Prostate gland (tissue), 2 donors: ENCODE measurements around the gene CASTOR2.
"Not testable (repeated sequence)": the region's sequence is repeated elsewhere in the genome, so short reads cannot be mapped to it uniquely, and the experiment has no call there.

ENCODE experiments used
- CTCF ChIP-seq, 4 experiments: fragments of 200-600 bp in 2 of 4; fragments of 450-650 bp in 2 of 4; sonication (generic) in 2 of 4; IDR thresholded peaks; 1 replicate in 3 of 4; 2 replicates in 1 of 4; pipeline ENCODE4 v1.5.1; 2016 to 2019; ENCODE audit warnings: antibody characterized with exemption in 4 of 4, mild to moderate bottlenecking in 2 of 4, moderate library complexity in 2 of 4
- POLR2A ChIP-seq: fragments of 450-650 bp; IDR thresholded peaks from one replicate; pipeline ENCODE4 v1.6.1; 2016; ENCODE audit warnings: antibody characterized with exemption, mild to moderate bottlenecking
- POLR2AphosphoS5 ChIP-seq: sonication (generic); formaldehyde crosslinking; IDR thresholded peaks from one replicate; pipeline ENCODE4 v1.6.1; 2017; ENCODE audit warnings: antibody characterized with exemption

GRCh38 chr7:74926968-74927367, 37.5 kb upstream of the CASTOR2 start:
- not testable (repeated sequence) for TF ChIP-seq CTCF (IDR thresholded peaks at IDR 0.05); POLR2A; POLR2AphosphoS5
